ENCODE measurements around the gene HGF.

GRCh38 chr7:81761031-81761430 lies 8.8 kb downstream of the HGF start:
- TF ChIP-seq CTCF (IDR thresholded peaks at IDR 0.05 in 4 of 5, conservative IDR thresholded peaks at IDR 0.05 in 1 of 5) (no peak), POLR2A (IDR thresholded peaks at IDR 0.05) (no peak)

Measured in gastrocnemius medialis (tissue), 4 donors.